Measurements from ENCODE around the gene ARID5A. TPM values are rescaled to one million over a fixed set of nuclear protein-coding genes. Genes with fewer than 3 reads are reported as not detected.
A peak's percentile ranks its signal among the peaks of the same experiment; 100 is the strongest.

ARID5A gene
- total RNA-seq, 2 donors from 2014 or later = 152 to 231 TPM

DNA sequence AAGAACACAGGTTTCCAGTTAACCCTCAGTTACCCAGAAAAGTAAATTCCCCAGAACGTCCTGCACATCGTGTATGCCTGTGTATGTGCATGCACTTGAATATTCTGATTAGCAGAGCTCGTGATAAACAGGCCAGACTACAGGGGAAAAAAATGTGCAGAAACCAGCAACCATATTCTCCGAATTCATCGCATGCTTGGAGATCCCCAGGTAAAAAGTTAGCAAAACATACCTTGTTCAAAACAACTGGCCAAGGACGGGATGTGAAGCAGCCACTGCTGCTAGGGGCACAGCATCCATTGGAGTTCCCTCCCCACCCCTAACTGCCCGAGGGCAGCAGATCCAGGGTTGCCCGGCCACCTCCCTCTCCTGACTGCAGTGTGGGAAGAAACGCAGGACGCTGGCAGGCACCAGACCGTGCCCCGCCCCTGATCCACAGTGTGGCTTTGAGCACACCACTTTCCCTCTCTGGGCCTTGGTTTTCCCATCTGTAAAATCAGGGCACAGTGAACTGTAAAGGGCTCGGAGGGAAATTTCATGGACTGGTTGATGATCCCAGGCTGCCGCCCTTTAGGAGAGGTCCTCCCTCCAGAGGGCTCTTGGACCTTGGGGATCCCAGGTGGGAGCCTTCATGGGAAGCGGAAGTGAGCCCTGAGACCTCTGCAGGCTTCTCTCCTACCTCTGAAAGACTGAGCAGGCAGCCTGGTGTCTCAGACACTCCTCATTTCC, 11.9 kb upstream of the ARID5A start:
- DNase-seq (ENCODE audit: low spot score) = no peak
- no peak overlapping the region for H3K4me3 ChIP-seq
- TF ChIP-seq, protein P1, sequence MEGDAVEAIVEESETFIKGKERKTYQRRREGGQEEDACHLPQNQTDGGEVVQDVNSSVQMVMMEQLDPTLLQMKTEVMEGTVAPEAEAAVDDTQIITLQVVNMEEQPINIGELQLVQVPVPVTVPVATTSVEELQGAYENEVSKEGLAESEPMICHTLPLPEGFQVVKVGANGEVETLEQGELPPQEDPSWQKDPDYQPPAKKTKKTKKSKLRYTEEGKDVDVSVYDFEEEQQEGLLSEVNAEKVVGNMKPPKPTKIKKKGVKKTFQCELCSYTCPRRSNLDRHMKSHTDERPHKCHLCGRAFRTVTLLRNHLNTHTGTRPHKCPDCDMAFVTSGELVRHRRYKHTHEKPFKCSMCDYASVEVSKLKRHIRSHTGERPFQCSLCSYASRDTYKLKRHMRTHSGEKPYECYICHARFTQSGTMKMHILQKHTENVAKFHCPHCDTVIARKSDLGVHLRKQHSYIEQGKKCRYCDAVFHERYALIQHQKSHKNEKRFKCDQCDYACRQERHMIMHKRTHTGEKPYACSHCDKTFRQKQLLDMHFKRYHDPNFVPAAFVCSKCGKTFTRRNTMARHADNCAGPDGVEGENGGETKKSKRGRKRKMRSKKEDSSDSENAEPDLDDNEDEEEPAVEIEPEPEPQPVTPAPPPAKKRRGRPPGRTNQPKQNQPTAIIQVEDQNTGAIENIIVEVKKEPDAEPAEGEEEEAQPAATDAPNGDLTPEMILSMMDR (IDR thresholded peaks at IDR 0.05) = no peak
- no peaks in the 10 kb centered on the region for H3K9me3 ChIP-seq
- ATAC-seq (ENCODE audit: insufficient number of reproducible peaks, low FRiP score, low read depth) = no peak
- H3K27ac ChIP-seq = no peak overlapping the region
- no peaks in the 10 kb centered on the region for H3K27me3 ChIP-seq (replicated peaks; ENCODE audit: insufficient read depth)
- H3K4me1 ChIP-seq (ENCODE audit: control insufficient read depth in 1 of 2, low read depth in 2 of 2) = peaks cover 14 to 29% of the 10 kb centered on the region in 2 donors
- no peaks in the 10 kb centered on the region for H3K36me3 ChIP-seq

DNA sequence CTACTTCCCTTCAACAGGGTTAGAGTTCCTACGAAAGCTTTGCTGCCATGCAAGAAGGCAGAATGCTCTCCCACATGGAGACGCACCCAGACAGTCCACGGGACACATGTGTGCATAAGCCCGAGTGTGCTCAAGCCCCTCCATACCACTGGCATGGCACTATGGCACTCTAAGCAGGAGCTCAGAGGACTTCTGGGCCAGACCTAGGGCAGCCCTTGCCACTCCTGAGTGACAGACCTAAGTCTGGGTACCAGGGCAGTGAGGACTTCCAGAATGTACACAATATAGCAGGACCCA, 11.4 kb upstream of the ARID5A start:
- Histone ChIP-seq H3K36me3 (no peaks in the 10 kb centered on the region), H3K27me3 (replicated peaks; ENCODE audit: insufficient read depth) (no peaks in the 10 kb centered on the region), H3K9me3 (no peaks in the 10 kb centered on the region), H3K4me1 (ENCODE audit: control insufficient read depth in 1 of 2, low read depth in 2 of 2) (peaks cover 19 to 34% of the 10 kb centered on the region in 2 donors), H3K4me3 (no peak overlapping the region), H3K27ac (no peak overlapping the region)
- TF ChIP-seq, protein P1 (IDR thresholded peaks at IDR 0.05) = no peak
- ATAC-seq (ENCODE audit: insufficient number of reproducible peaks, low FRiP score, low read depth) (no peak), DNase-seq (ENCODE audit: low spot score) (no peak)

DNA sequence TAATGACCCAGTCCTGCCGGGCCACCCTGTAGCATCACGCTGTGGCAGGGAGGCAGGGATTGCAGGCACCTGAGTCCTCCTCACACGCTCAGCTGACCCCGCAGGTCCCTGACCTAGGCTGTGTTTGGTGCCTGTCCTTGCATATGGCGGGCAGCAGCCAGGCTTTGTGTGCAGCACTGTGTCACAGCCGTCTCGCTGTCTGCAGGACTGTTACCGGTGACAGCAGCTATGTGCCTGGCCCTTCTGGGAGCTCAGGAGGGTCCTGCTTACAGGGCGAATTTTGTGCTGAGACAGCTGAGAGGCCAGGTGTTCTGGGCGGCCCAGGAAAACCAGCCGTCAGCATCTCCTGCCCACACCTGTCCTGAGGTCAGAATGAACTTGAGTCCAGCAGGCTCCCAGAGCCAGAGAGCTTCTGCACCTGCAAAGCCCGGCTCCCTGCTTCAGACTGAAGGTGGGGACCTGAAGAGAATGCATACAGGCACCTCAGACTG, 10.4 kb upstream of the ARID5A start:
- Histone ChIP-seq H3K4me3 (no peak overlapping the region), H3K9me3 (no peaks in the 10 kb centered on the region), H3K27me3 (replicated peaks; ENCODE audit: insufficient read depth) (no peaks in the 10 kb centered on the region), H3K4me1 (ENCODE audit: control insufficient read depth in 1 of 2, low read depth in 2 of 2) (peaks cover 29 to 44% of the 10 kb centered on the region in 2 donors), H3K36me3 (no peaks in the 10 kb centered on the region), H3K27ac (peak overlapping the region in 1 of 2 donors; percentile 94)
- no peak for DNase-seq (ENCODE audit: low spot score)
- TF ChIP-seq, protein P1 (IDR thresholded peaks at IDR 0.05) = no peak
- ATAC-seq (ENCODE audit: insufficient number of reproducible peaks, low FRiP score, low read depth) = no peak

DNA sequence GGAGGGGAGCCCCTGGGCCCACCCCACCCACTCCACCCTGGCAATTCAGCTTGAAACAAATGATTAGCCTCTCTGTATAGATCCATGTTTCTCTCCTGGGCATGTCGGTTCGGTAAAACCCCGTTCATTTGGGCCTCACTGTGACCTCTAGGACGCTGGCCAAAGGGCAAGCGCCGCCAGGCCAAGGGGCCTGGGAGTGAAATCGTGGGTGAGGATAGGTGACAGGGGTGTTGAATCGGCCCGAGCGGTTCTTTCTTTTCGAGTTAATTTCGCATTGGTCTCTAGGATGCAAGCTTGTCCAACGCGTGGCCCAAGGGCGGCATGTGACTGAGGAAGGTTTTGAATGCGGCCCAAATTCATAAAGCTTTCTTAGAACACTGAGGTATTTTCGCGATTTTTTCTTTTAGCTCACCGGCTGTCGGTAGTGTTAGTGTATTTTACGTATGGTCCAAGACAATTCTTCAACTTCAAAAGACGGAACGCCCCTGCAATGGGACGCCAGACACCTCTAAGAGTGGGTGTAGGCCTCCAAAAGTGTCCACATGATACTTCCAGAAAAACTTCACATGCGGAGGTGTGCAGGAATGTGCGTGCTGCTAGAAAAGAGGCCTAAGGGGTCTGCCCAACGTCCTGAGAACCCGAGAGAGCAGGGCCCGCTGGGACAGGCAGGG, 9.8 kb upstream of the ARID5A start:
- no peak for DNase-seq (ENCODE audit: low spot score)
- Histone ChIP-seq H3K27ac (peak overlapping the region; percentile 94 to 98), H3K4me3 (peak overlapping the region; percentile 77), H3K36me3 (no peaks in the 10 kb centered on the region), H3K9me3 (no peaks in the 10 kb centered on the region), H3K4me1 (ENCODE audit: control insufficient read depth in 1 of 2, low read depth in 2 of 2) (peaks cover 35 to 50% of the 10 kb centered on the region in 2 donors), H3K27me3 (replicated peaks; ENCODE audit: insufficient read depth) (no peaks in the 10 kb centered on the region)
- TF ChIP-seq, protein P1 (IDR thresholded peaks at IDR 0.05) = no peak
- ATAC-seq (ENCODE audit: insufficient number of reproducible peaks, low FRiP score, low read depth) = no peak

DNA sequence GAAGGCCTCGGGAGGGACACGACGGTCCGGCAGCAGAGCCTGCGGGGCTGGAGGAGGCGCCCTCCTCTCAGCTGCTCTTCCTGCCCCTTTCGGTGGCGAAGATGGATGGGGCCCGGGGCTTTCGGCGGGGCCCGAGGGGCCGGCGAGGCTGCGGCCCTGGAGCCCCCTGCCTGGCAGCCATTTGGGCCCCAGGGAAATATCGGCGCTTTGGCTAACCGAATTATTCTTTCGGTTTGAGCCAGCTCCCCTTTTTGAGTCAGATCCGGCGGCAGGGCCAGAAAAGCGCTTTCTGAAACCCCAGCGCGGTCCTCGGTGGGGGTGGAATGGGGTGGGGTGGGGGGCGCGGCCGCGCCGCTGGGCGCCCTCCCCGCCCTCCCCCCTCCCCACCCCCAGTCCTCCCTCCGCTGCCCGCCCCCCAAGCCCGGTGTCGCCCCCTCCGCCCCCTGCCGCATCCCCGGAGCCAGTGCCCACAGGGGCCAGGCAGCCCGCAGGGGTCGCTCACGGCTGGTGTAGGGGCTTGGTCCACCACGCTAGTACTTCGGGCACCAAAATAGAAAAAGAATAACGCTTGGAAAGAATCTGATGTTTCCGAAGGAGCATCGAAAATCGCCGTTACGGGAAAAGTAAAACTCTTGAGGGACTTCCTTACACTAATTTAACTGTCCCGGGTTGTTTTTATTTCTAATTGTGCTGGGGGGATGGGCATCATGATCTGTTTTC, 9.1 kb upstream of the ARID5A start:
- Histone ChIP-seq H3K4me1 (ENCODE audit: control insufficient read depth in 1 of 2, low read depth in 2 of 2) (peaks cover 38 to 54% of the 10 kb centered on the region in 2 donors), H3K9me3 (no peaks in the 10 kb centered on the region), H3K36me3 (no peaks in the 10 kb centered on the region), H3K27me3 (replicated peaks; ENCODE audit: insufficient read depth) (no peaks in the 10 kb centered on the region), H3K4me3 (peak overlapping the region; percentile 77), H3K27ac (peak overlapping the region; percentile 94 to 98)
- DNase-seq (ENCODE audit: low spot score) (no peak), ATAC-seq (ENCODE audit: insufficient number of reproducible peaks, low FRiP score, low read depth) (no peak)
- TF ChIP-seq, protein P1 (IDR thresholded peaks at IDR 0.05) = peak; percentile 40

Measured in thoracic aorta (tissue), 2 donors.